Measurements from ENCODE around the gene TXLNA. TPM values are rescaled to one million over a fixed set of nuclear protein-coding genes. Genes with fewer than 3 reads are reported as not detected.

The TXLNA gene
- total and polyA plus RNA-seq, 2 experiments from 2014 or later = 15.2 to 52.1 TPM

- H3K9me2 ChIP-seq (ENCODE audit: insufficient read depth) = no peaks in the 10 kb centered on the region
- no peak overlapping the region for H3K4me3 Mint-ChIP-seq
- no peak overlapping the region for H3K27ac ChIP-seq (ENCODE audit: low read depth)
- peaks cover 3% of the 10 kb centered on the region for H3K4me1 Mint-ChIP-seq
- H3F3A ChIP-seq (replicated peaks; ENCODE audit: low read depth) = 0 out of 2 replicates have a peak, but pooled peaks cover 12% of the 10 kb centered on the region
- ATAC-seq (no peak), DNase-seq (ENCODE audit: low spot score) (no peak)
- peaks cover 27% of the 10 kb centered on the region for H3K36me3 ChIP-seq (ENCODE audit: insufficient read depth)
- no peak overlapping the region for H3K4me2 ChIP-seq
- no peaks in the 10 kb centered on the region for H3K79me2 ChIP-seq (replicated peaks; ENCODE audit: insufficient read depth)
- no peaks in the 10 kb centered on the region for H3K4me1 ChIP-seq (ENCODE audit: insufficient read depth)
- H3K4me3 ChIP-seq = no peak overlapping the region
- H3K27me3 ChIP-seq (ENCODE audit: insufficient read depth) = no peaks in the 10 kb centered on the region
- no peaks in the 10 kb centered on the region for H3K9me3 Mint-ChIP-seq
- H3K27me3 Mint-ChIP-seq (ENCODE audit: insufficient read depth, low read depth, poor library complexity) = no peaks in the 10 kb centered on the region
- no peak overlapping the region for H2AFZ ChIP-seq
- H3K36me3 Mint-ChIP-seq (ENCODE audit: low read depth) = peaks cover 52% of the 10 kb centered on the region
- 0 out of 2 replicates have a peak, but pooled peaks cover 4% of the 10 kb centered on the region for H4K20me1 ChIP-seq (replicated peaks; ENCODE audit: insufficient read depth)
- no peak for TF ChIP-seq POLR2AphosphoS5 (IDR thresholded peaks at IDR 0.05; ENCODE audit: low read depth)
- no peak for TF ChIP-seq ZNF462 (CRISPR knock-in tag; IDR thresholded peaks at IDR 0.05)
- no peak for TF ChIP-seq ZNF114 (CRISPR knock-in tag; IDR thresholded peaks at IDR 0.05)
- TF ChIP-seq STAT1 (IDR thresholded peaks at IDR 0.05; ENCODE audit: unreplicated experiment) = no peak
- no peak overlapping the region for H3K27ac Mint-ChIP-seq
These were observed 8.5 kb upstream of the TXLNA start for GRCh38 chr1:32170991-32171390.

- no peak overlapping the region for H3K4me3 Mint-ChIP-seq
- ATAC-seq = no peak
- H3K4me1 Mint-ChIP-seq = peaks cover 4% of the 10 kb centered on the region
- H3F3A ChIP-seq (replicated peaks; ENCODE audit: low read depth) = 0 out of 2 replicates have a peak, but pooled peaks cover 10% of the 10 kb centered on the region
- 0 out of 2 replicates have a peak, but pooled peaks cover under 1% of the 10 kb centered on the region for H3K4me1 ChIP-seq (ENCODE audit: insufficient read depth)
- no peaks in the 10 kb centered on the region for H3K27me3 ChIP-seq (ENCODE audit: insufficient read depth)
- no peak overlapping the region for H3K4me2 ChIP-seq
- H3K79me2 ChIP-seq (replicated peaks; ENCODE audit: insufficient read depth) = no peaks in the 10 kb centered on the region
- no peak overlapping the region for H2AFZ ChIP-seq
- 0 out of 2 replicates have a peak, but pooled peaks cover 4% of the 10 kb centered on the region for H4K20me1 ChIP-seq (replicated peaks; ENCODE audit: insufficient read depth)
- H3K27ac ChIP-seq (ENCODE audit: low read depth) = no peak overlapping the region
- no peaks in the 10 kb centered on the region for H3K9me3 Mint-ChIP-seq
- H3K4me3 ChIP-seq = no peak overlapping the region
- peaks cover 13% of the 10 kb centered on the region for H3K36me3 ChIP-seq (ENCODE audit: insufficient read depth)
- no peak overlapping the region for H3K27ac Mint-ChIP-seq
- H3K36me3 Mint-ChIP-seq (ENCODE audit: low read depth) = peaks cover 42% of the 10 kb centered on the region
- no peaks in the 10 kb centered on the region for H3K27me3 Mint-ChIP-seq (ENCODE audit: insufficient read depth, low read depth, poor library complexity)
- H3K9me2 ChIP-seq (ENCODE audit: insufficient read depth) = no peaks in the 10 kb centered on the region
- no peak for DNase-seq (ENCODE audit: low spot score)
- no peak for TF ChIP-seq STAT1 (IDR thresholded peaks at IDR 0.05; ENCODE audit: unreplicated experiment)
- TF ChIP-seq NANOG (IDR thresholded peaks at IDR 0.05; ENCODE audit: borderline replicate concordance) = no peak
- TF ChIP-seq POLR2AphosphoS5 (IDR thresholded peaks at IDR 0.05; ENCODE audit: low read depth) = no peak
- TF ChIP-seq EZH2 (IDR thresholded peaks at IDR 0.05; ENCODE audit: low read depth, unreplicated experiment) = no peak
- no peak for TF ChIP-seq REST (IDR thresholded peaks at IDR 0.05; ENCODE audit: unreplicated experiment)
- TF ChIP-seq CTCF (conservative IDR thresholded peaks at IDR 0.05; ENCODE audit: low read depth in 2 of 2) = no peak
- no peak for TF ChIP-seq ZNF331 (CRISPR knock-in tag; IDR thresholded peaks at IDR 0.05; ENCODE audit: low read depth)
- no peak for TF ChIP-seq EZH2phosphoT487 (IDR thresholded peaks at IDR 0.05; ENCODE audit: unreplicated experiment)
These were observed 6.7 kb upstream of the TXLNA start for GRCh38 chr1:32172621-32173245.

Data from GM23338 (cell line).